Lower lobe of right lung (tissue), 2 donors: ENCODE data around the gene M1AP. TPM values are rescaled to one million over a fixed set of nuclear protein-coding genes. Genes with fewer than 3 reads are reported as not detected.

Source experiments
- ATAC-seq, 2 donors: fragments of 200-7000 bp; cut with Tn5 transposase; one replicate each; pipeline ENCODE4 v1.9.1; 2020 to 2022; ENCODE audit warnings: mild to moderate bottlenecking in 2 of 2, moderate library complexity in 2 of 2
- DNase-seq: peaks from one replicate; pipeline ENCODE4 v3.0.0-alpha.2; 2020
- H3K27ac ChIP-seq: fragments of 200-600 bp; one replicate; pipeline ENCODE4 v1.8.0; 2022
- H3K27me3 ChIP-seq: fragments of 200-600 bp; one replicate; pipeline ENCODE4 v1.8.0; 2022; ENCODE audit warnings: low read depth
- H3K36me3 ChIP-seq: fragments of 200-600 bp; one replicate; pipeline ENCODE4 v1.8.0; 2022; ENCODE audit warnings: mild to moderate bottlenecking
- H3K4me1 ChIP-seq: fragments of 200-600 bp; one replicate; pipeline ENCODE4 v1.8.0; 2022
- H3K4me3 ChIP-seq: fragments of 200-600 bp; one replicate; pipeline ENCODE4 v1.8.0; 2022; ENCODE audit warnings: mild to moderate bottlenecking
- H3K9me3 ChIP-seq: fragments of 200-600 bp; one replicate; pipeline ENCODE4 v1.8.0; 2022
- CTCF ChIP-seq: fragments of 200-600 bp; IDR thresholded peaks from one replicate; pipeline ENCODE4 v1.8.0; 2022; ENCODE audit warnings: antibody characterized with exemption, mild to moderate bottlenecking
- intact Hi-C: fragments of 100-400 bp; cut with DNase I; formaldehyde crosslinking; loops from one replicate; pipeline ENCODE4 v1.11.0; 2022
- total RNA-seq: library from RNA; stranded (reverse); fragmentation: NEBNext Ultra II Directional; extraction: Animal tissue kit (Norgen Biotek cat#: 25700); gene quantifications from one replicate; pipeline ENCODE4 v1.2.1, GENCODE V29; 2021
- donor health status: DM: no; HTN: yes; CAD: no; lungs with severe emphysema.

The M1AP gene
- total RNA-seq, 1 donor from 2014 or later, result 1.8 TPM

- intact Hi-C loops, result no loop called here
Measured at GRCh38 chr2:74534411-74534810, 113.7 kb downstream of the M1AP start.

GRCh38 chr2:74533464-74533863 is 114.7 kb downstream of the M1AP start:
- Histone ChIP-seq H3K9me3 (no peaks in the 10 kb centered on the region), H3K36me3 (peaks cover 24% of the 10 kb centered on the region), H3K27me3 (no peaks in the 10 kb centered on the region), H3K4me3 (no peak overlapping the region), H3K27ac (no peak overlapping the region), H3K4me1 (peaks cover 23% of the 10 kb centered on the region)
- no peak for TF ChIP-seq CTCF
- intact Hi-C loops, result no loop called here
- no peak for DNase-seq
- no peak for ATAC-seq

More at GRCh38 chr2:74534411-74534810, 113.7 kb downstream of the M1AP start:
- no peaks in the 10 kb centered on the region for H3K9me3 ChIP-seq
- H3K36me3 ChIP-seq, result peaks cover 24% of the 10 kb centered on the region
- no peak overlapping the region for H3K27ac ChIP-seq
- TF ChIP-seq CTCF, result no peak
- ATAC-seq (no peak), DNase-seq (no peak)
- H3K4me3 ChIP-seq, result no peak overlapping the region
- peaks cover 17% of the 10 kb centered on the region for H3K4me1 ChIP-seq
- no peaks in the 10 kb centered on the region for H3K27me3 ChIP-seq

- intact Hi-C loops, result no loop called here
- no peak overlapping the region for H3K4me3 ChIP-seq
- H3K9me3 ChIP-seq, result no peaks in the 10 kb centered on the region
- peaks cover 36% of the 10 kb centered on the region for H3K36me3 ChIP-seq
- TF ChIP-seq CTCF, result no peak
- no peak overlapping the region for H3K27ac ChIP-seq
- DNase-seq, result no peak
- no peaks in the 10 kb centered on the region for H3K27me3 ChIP-seq
- H3K4me1 ChIP-seq, result peaks cover 28% of the 10 kb centered on the region
- no peak for ATAC-seq
Measured at GRCh38 chr2:74532222-74532621, 115.9 kb downstream of the M1AP start.

GRCh38 chr2:74531666-74532065 is 116.5 kb downstream of the M1AP start:
- Histone ChIP-seq H3K27ac (no peak overlapping the region), H3K4me3 (no peak overlapping the region), H3K9me3 (no peaks in the 10 kb centered on the region), H3K4me1 (peaks cover 28% of the 10 kb centered on the region), H3K36me3 (peaks cover 41% of the 10 kb centered on the region), H3K27me3 (no peaks in the 10 kb centered on the region)
- DNase-seq (no peak), ATAC-seq (no peak)
- intact Hi-C loops, result no loop called here
- no peak for TF ChIP-seq CTCF

DNA sequence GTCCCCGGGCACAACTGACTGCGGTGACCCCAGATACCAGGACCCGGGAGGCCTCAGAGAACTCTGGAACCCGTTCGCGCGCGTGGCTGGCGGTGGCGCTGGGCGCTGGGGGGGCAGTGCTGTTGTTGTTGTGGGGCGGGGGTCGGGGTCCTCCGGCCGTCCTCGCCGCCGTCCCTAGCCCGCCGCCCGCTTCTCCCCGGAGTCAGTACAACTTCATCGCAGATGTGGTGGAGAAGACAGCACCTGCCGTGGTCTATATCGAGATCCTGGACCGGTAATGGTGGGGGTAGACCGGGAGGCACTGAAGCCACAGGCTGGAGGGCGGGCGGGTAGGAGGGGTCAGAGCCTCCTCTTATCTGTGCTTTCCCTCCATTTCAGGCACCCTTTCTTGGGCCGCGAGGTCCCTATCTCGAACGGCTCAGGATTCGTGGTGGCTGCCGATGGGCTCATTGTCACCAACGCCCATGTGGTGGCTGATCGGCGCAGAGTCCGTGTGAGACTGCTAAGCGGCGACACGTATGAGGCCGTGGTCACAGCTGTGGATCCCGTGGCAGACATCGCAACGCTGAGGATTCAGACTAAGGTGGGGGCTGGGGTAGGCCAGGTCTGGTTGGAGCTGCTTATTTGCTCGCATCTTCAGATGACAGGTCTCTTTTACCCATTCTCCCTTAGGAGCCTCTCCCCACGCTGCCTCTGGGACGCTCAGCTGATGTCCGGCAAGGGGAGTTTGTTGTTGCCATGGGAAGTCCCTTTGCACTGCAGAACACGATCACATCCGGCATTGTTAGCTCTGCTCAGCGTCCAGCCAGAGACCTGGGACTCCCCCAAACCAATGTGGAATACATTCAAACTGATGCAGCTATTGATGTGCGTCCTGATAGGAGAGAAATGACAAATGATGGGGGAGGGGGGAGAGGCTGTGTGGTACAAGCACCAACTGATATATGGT is 117.6 kb downstream of the M1AP start:
- peak; percentile 68 for DNase-seq
- H3K36me3 ChIP-seq, result peaks cover 53% of the 10 kb centered on the region
- H3K9me3 ChIP-seq, result no peaks in the 10 kb centered on the region
- H3K27ac ChIP-seq, result peak overlapping the region; percentile 94
- intact Hi-C loops, result no loop called here
- ATAC-seq, result peak; percentile 37 to 58
- TF ChIP-seq CTCF, result no peak
- H3K4me3 ChIP-seq, result peak overlapping the region; percentile 98
- no peaks in the 10 kb centered on the region for H3K27me3 ChIP-seq
- H3K4me1 ChIP-seq, result peaks cover 28% of the 10 kb centered on the region
